ENCODE data around the gene CNTN1. TPM values are rescaled to one million over a fixed set of nuclear protein-coding genes. Genes with fewer than 3 reads are reported as not detected.

CNTN1 gene
- total and polyA plus RNA-seq, 9 of the 15 experiments (the other 6 are each of a cell fraction or from before 2014, with no cell fraction given), result 0.16 TPM; not detected in 8

- H3K4me2 ChIP-seq (ENCODE audit: insufficient read depth, low read length), result no peak overlapping the region
- H3K27me3 ChIP-seq (ENCODE audit: control insufficient read depth in 2 of 2, insufficient read depth in 2 of 2, low read length in 2 of 2), result no peaks in the 10 kb centered on the region
- ChIA-PET POLR2A (no interaction called here), CTCF (ENCODE audit: low intra/inter-chr PET ratio) (no interaction called here)
- no peak overlapping the region for H3K9ac ChIP-seq (ENCODE audit: insufficient read depth in 1 of 2, low read depth in 2 of 2, low read length in 2 of 2)
- no peak overlapping the region for H3K27ac ChIP-seq (ENCODE audit: extremely low read depth, low read depth, low read length)
- BruUV-seq (replicated peaks), result no TSS peak
- no peaks in the 10 kb centered on the region for H3K9me3 ChIP-seq (replicated peaks; ENCODE audit: control insufficient read depth, insufficient read depth, low read depth, low read length)
- TF ChIP-seq SREBF2 (CRISPR knock-in tag; IDR thresholded peaks at IDR 0.05), result no peak
- TF ChIP-seq ELK1 (CRISPR knock-in tag; IDR thresholded peaks at IDR 0.05), result no peak
- TF ChIP-seq, protein P1, sequence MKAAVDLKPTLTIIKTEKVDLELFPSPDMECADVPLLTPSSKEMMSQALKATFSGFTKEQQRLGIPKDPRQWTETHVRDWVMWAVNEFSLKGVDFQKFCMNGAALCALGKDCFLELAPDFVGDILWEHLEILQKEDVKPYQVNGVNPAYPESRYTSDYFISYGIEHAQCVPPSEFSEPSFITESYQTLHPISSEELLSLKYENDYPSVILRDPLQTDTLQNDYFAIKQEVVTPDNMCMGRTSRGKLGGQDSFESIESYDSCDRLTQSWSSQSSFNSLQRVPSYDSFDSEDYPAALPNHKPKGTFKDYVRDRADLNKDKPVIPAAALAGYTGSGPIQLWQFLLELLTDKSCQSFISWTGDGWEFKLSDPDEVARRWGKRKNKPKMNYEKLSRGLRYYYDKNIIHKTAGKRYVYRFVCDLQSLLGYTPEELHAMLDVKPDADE (conservative IDR thresholded peaks at IDR 0.05; ENCODE audit: control insufficient read depth, low read depth, low read length), result no peak
- no peak for TF ChIP-seq SMAD3 (CRISPR knock-in tag; conservative IDR thresholded peaks at IDR 0.05)
- TF ChIP-seq PURB (CRISPR knock-in tag; IDR thresholded peaks at IDR 0.05; ENCODE audit: low read depth), result no peak
- TF ChIP-seq RBM17 (IDR thresholded peaks at IDR 0.05; ENCODE audit: borderline replicate concordance, low read depth, low read length), result no peak
- no peak for TF ChIP-seq HNRNPL (IDR thresholded peaks at IDR 0.05; ENCODE audit: low read depth, low read length)
- TF ChIP-seq GTF2F1 (IDR thresholded peaks at IDR 0.05; ENCODE audit: low read depth, low read length), result no peak
- no peak for TF ChIP-seq JUN (IDR thresholded peaks at IDR 0.05; ENCODE audit: borderline replicate concordance, low read depth, low read length)
- no peak for TF ChIP-seq JUN (CRISPR knock-in tag; IDR thresholded peaks at IDR 0.05; ENCODE audit: borderline replicate concordance)
- TF ChIP-seq OTX1 (CRISPR knock-in tag; IDR thresholded peaks at IDR 0.05), result no peak
- no peak for TF ChIP-seq ZKSCAN3 (CRISPR knock-in tag; IDR thresholded peaks at IDR 0.05)
- TF ChIP-seq, protein P2, sequence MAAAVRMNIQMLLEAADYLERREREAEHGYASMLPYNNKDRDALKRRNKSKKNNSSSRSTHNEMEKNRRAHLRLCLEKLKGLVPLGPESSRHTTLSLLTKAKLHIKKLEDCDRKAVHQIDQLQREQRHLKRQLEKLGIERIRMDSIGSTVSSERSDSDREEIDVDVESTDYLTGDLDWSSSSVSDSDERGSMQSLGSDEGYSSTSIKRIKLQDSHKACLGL (CRISPR knock-in tag; IDR thresholded peaks at IDR 0.05; ENCODE audit: borderline replicate concordance, poor library complexity, severe bottlenecking), result no peak
- TF ChIP-seq NFIC (IDR thresholded peaks at IDR 0.05), result no peak
- no peak for DNase-seq (ENCODE audit: extremely low read depth in 1 of 4, low spot score in 3 of 4)
- no peaks in the 10 kb centered on the region for H3K36me3 ChIP-seq (ENCODE audit: control insufficient read depth, insufficient read depth, low read length)
- no peak for ATAC-seq
- no peaks in the 10 kb centered on the region for H3K4me1 ChIP-seq (replicated peaks in 1 of 2; ENCODE audit: control insufficient read depth in 2 of 2, insufficient read depth in 2 of 2, low read length in 2 of 2)
- in situ Hi-C loops (cut with MboI), result no loop called here
- H3K79me2 ChIP-seq (ENCODE audit: control insufficient read depth, insufficient read depth, low read length), result no peaks in the 10 kb centered on the region
- H2AFZ ChIP-seq (ENCODE audit: low read depth, low read length), result no peak overlapping the region
- no peaks in the 10 kb centered on the region for H3K9me1 ChIP-seq (ENCODE audit: control insufficient read depth, insufficient read depth, low read length)
- no peaks in the 10 kb centered on the region for H4K20me1 ChIP-seq (replicated peaks; ENCODE audit: control insufficient read depth, insufficient read depth, low read length)
- no peak overlapping the region for H3K4me3 ChIP-seq
- intact Hi-C loops (cut with micrococcal nuclease), result no loop called here
- no peak for FAIRE-seq
Measured at GRCh38 chr12:40643506-40643905, 48.7 kb upstream of the CNTN1 start.
